HG02943 (cell line): Measurements from ENCODE around the gene BLVRB.
"Not testable (repeated sequence)": the region's sequence is repeated elsewhere in the genome, so short reads cannot be mapped to it uniquely, and the experiment has no call there.

ENCODE experiments used
- ATAC-seq: cut with Tn5 transposase; IDR thresholded peaks from one replicate; pipeline ENCODE4 v1.9.1; 2021; ENCODE audit warnings: mild to moderate bottlenecking, low read depth, moderate library complexity; ENCODE audit not compliant: unreplicated experiment

BLVRB gene

DNA sequence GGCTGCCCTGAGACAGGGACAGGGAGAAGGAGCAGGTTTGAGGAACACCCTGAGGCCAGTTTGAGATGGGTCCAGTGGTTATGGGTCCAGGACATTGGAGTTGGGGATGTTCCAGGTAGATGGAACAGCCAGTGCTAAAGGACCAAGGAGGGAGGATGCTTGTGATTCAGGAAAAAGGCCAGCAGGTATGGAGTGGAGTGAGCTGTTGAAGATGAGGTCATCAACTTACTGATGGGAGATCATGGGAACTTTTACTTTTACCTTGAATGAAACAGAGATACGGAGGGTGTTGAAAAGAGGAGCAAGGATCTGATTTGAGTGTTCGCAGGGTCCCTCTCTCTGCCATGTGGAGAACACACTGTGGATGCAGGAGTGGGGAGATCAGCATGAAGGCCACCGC lies 26.7 kb upstream of the BLVRB start:
- ATAC-seq, result no peak

DNA sequence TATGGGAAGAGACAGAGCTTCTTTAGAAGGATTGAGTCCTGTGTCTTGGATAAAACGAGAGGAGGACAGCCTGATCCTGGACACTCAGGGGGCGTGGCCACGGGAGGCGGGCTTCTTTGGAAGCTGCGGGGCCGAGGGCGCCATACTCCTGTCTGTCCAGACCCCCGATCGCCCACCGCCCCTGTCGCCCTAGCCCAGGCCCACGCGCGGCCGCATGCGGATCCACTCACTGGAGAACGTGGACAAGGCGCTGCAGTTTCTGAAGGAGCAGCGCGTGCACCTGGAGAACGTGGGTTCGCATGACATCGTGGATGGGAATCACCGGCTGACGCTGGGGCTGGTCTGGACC lies 24.3 kb upstream of the BLVRB start:
- ATAC-seq, result no peak

DNA sequence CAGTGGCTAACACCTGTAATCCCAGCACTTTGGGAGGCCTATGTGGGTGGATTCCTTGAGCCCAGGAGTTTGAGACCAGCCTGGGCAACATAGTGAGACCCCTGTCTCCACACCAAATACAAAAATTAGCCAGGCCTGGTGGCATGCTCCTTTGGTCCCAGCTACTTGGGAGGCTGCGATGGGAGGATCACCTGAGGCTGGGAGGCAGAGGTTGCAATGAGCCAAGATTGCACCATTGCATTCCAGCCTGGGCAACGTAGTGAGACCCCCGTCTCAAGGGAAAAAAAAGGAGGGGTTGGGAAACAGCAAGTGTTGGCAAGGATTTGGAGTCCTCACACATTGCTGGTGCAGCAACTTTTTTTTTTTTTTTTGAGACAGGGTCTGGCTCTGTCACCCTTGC lies 20.5 kb upstream of the BLVRB start:
- no peak for ATAC-seq

DNA sequence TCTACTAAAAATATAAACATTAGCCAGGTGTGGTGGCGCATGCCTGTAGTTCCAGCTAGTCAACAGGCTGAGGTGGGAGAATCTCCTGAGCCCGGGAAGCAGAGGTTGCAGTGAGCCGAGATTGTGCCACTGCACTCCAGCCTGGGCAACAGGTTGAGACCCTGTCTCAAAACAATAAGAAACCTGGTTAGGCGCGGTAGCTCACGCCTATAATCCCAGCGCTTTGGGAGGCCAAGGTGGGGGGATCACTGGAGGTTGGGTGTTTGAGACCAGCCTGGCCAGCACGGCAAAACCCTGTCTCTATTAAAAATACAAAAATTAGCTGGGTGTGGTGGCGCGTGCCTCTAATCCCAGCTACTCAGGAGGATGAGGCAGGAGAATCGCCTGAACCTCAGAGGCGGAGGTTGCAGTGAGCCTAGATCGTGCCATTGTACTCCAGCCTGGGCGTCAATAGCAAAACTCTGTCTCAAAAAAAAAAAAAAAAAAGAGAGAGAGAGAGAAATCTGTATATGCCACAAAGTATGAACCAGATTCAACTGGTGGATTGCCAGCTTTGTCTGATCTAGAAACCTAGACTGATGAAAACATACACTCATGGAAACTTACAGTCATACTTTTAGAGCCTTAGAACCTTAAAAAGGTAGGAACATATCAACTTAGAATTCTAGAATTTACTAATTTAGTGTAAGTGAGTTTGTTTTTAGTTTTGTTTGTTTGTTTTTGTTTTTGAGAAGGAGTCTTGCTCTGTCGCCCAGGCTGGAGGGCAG lies 10.5 kb upstream of the BLVRB start:
- ATAC-seq, result not testable (repeated sequence)

DNA sequence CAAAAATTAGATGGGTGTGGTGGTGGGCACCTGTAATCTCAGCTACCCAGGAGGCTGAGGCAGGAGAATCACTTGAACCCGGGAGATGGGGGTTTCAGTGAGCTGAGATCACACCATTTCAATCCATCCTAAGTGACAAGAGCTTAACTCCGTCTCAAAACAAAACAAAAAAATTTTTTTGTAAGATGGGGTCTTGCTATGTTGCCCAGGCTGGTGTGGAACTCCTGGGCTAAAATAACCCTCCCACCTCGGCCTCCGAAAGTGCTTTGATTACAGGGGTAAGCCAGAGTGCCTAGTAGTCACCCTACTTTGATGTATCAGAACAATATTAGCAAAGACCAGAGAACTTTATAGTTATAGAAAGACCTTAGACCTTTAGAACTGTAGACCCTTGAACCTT lies 9.2 kb upstream of the BLVRB start:
- ATAC-seq, result no peak

DNA sequence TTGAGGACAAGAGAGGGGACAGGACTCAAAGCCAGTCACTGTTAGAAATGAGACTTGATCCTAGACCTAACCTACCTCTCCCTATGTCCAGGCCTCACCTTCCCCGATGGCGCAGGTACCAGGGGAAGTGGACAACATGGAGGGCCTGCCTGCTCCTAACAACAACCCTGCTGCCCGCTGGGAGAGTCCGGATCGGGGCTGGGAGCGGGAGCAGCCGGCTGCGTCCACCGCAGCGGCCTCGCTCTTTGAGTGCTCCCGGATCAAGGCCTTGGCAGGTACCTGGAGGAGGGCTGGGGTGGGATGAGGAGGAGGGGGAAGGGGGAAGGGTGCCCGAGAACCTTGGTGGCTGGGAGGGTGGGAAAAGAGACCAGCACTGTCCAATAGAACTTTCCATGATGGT lies 7.0 kb upstream of the BLVRB start:
- ATAC-seq, result no peak

DNA sequence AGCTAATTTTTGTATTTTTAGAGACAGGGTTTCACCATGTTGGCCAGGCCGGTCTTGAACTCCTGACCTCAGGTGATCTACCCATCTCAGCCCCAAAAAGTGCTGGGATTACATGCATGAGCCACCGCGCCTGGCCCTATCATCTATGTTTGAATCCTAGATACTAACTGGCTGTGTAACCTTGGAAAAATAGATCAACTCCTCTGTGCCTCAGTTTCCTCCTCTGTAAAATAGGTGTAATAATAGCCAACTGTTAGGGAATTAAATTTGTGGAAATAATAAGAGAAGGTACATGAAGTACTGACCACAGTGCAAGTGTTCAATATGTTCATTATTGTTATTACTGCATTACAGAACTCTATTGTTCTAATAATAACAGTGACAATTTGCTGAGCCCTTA lies 5.6 kb upstream of the BLVRB start:
- ATAC-seq, result no peak

DNA sequence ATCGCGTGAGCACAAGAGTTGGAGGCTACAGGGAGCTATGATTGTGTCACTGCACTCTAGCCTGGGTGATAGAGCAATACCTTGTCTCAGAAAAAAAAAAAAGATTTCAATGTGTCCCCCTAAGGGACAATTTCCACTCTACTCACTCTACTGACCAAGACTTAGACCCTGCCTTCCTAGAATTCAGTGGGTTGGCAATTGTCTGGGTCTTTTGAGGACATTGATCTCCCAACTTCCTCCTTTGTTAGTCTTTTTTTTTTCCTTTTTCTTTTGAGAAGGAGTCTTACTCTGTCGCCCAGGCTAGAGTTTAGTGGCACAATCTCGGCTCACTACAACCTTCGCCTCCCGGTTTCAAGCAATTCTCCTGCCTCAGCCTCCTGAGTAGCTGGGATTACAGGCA lies 3.5 kb upstream of the BLVRB start:
- ATAC-seq, result no peak

DNA sequence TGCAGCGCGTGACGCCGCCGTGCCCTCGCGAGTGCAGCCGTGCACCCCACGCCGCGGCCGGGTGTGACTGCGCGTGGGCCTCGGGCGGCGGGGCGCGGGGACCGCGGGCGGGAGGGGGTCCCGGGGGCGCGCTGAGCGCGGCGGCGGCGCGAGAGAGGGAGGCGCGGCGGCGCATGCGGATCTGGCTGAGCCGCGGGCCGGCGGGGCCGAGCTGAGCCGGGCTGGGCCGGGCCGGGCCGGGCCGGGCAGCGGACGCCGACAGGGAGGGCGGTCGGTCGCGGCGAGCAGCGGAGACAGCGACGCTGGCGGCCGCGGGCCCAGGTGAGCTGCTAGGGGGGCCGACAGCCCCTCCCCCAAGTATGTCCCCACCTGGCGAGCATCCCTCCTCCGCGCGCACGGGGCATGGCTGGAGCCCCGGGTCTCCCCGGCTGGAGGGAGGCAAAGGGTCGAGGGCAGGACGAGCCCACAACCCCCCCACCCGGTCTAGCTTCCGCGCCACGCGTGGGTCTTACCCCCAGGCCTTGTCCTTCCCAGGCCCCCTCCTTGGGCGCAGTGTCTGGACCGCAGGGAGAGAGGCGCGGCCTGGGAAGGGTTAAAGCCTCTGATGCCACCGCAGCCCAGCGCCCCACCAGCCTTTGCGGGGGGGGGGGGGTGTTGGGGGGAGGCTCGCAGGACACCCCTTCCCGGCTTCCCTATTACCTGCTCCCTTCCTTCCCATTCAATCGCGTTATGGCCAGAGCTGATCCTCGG lies 1.6 kb upstream of the BLVRB start, which contains the start of gene SPTBN4:
Gene SPTBN4, plus strand, starts transcription at position 17 of the 750 bp plus-strand sequence. CDS start 5,621 bp downstream, outside the sequence.
- ATAC-seq, result no peak

DNA sequence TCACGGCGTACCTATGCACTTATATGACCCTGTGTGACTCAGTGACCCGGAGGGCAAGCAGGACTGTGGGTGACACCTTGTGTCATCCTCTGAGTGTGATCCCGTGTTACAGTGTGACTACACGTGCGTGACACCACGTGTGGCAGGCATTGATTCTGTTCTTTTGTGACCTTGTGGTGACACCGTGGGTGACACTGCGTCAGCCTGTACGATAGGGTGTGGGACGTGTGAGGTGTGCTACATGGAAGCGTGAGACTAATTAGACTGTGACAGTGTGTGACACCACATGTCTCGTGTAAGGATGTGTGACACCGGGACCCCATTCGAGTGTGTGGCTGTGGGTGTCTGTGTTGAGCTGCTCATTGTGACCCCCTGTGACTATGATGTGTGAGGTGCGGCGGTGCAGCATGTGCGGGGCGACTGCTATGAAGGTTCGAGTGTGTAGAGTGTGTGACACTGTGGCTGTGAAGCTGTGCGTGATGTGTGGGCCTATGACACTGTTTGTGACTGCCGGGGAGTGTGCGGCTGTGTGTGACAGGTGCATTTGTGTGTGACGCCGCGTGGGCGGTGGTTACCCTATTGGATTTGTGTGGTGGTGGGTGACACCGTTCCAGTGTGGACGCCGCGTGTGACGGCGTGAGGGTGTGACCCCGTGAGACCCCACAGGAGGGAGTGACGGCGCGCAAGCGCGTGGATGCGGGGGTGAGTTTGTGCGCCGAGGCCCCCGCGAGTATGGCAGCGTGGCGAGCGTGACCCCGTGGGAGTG lies 857 bp upstream of the BLVRB start:
- no peak for ATAC-seq

DNA sequence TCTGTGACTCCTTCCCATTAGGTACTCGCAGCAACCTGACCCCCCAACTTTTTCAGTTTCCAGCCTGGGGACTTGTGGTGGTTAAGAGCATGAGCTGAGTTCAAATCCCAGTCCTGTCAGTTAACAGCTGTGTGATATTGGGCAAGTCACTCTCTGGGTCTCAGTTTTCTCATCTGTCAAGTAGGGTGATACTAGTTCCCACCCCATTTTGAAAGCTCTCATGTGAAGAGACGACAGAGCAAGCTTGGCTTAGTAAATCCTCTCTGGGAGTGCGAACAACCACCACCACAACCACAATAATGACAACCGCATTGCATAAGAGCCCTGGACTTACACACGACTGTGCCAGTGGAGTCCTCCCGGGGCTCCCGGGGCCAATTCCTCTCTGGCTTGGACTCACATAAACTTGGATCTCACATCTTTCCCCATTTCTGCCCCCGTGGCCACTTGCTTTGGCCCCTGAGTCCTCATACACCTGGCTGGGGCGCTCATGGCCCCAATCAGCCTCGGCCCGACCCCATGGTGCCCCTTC lies 454 bp downstream of the BLVRB start:
- peak; percentile 5 for ATAC-seq

DNA sequence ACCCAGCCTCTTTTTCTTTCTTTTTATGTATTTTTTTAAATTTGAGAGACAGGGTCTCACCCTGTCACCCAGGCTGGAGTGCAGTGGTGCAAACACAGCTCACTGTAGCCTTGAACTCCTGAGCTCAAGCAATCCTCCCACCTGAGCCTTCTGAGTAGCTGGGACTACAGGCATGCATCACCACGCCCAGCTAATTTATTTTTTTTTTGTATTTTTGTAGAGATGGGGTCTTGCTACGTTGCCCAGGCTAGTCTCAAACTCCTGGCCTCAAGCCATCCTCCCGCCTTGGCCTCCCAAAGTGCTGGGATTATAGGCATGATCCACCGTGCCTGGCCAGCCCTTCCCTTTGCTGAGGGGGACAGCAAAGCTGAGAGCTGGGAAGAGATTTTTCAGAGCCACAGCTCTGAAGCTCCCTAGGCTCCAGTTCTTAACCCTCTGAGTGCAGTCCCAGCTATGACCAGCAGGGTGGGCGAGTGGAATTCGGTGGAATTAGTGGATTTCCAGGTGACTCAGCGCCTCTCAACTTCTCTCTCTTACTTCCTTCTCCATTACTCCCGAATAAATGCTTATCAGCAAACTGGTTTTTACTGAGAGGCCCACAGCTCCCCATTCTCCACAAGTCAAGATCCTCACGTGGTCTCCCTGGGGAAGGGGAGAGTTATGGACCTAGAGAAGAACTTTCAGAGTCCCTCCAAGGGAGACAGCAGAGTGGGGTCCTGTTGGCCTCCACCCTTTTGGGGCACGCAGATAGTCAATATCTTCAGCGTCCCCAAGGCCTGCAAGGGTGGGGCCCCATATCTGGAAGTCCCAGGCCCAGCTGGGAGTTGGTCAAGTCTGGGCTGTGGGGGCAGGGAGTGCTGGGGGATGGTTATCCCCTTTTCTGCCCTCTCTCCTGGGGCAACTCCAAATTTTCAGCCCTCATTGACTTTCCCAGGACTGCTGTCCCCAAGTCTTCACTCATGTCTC lies 1.2 kb downstream of the BLVRB start:
- ATAC-seq, result no peak

DNA sequence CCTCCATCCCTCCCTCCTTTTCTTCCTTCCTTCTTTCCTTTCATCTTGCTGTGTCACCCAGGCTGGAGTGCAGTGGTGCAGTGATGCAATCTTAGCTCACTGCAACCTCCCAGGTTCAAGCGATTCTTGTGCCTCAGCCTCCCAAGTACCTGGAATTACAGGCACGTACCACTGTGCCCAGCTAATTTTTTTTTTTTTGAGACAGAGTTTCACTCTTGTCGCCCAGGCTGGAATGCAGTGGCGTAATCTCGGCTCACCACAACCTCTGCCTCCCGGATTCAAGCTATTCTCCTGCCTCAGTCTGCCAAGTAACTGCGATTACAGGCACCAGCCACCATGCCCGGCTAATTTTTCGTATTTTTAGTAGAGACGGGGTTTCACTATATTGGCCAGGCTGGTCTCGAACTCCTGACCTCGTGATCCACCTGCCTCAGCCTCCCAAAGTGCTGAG lies 1.9 kb downstream of the BLVRB start:
- ATAC-seq, result not testable (repeated sequence)

DNA sequence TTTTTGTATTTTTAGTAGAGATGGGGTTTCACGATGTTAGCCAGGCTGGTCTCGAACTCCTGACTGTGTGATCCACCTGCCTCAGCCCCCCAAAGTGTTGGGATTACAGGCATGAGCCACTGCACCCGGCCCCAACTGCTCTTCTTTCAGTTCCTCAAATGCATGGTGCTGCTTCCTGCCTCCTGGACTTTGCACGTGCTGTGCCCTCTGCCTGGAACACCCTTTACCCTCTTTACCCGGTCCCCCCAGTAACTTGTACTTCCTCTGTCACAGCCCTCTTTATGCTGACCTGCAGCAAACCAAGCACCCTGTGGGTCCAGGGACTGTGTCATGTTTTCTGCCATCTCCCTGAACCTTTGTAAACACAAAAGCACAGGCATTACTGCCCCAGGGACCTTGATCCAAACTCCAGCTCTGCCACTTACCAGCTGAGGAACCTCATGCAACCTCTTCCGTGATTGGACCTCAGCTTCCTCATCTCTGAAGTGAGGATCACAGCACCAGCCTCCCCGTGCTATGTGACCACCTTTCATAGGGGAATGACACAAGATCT lies 3.8 kb downstream of the BLVRB start:
- ATAC-seq, result no peak

DNA sequence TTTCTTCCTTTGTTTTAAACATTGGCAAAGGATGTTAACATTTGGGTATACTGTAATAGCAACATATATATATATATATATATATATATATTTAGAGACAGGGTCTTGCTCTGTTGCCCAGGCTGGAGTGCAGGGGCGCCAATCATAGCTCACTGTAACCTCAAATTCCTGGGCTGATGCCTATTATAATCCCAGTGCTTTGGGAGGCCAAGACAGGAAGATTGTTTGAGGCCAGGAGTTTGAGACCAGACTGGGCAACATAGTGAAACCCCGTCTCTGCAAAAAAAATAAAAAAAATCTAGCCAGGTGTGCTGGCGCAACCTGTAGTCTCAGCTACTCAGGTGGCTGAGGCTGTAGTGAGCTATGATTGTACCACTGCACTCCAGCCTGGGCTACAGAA lies 5.4 kb downstream of the BLVRB start:
- no peak for ATAC-seq

DNA sequence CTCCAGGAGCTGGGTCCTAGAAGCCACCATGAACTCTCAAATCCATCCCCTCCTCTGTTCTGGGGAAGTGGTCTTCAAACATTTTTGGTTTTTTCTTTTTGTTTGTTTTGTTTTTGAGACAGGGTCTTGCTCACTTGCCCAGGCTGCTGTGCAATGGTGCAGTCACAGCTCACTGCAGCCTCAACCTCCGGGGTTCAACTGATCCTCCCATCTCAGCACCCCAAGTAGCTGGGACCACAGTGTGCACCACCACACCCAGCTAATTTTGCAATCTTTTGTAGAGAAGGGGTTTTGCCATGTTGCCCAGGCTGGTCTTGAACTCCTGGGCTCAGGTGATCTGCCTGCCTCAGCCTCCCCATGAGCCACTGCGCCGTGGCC lies 7.0 kb downstream of the BLVRB start:
- ATAC-seq, result no peak

DNA sequence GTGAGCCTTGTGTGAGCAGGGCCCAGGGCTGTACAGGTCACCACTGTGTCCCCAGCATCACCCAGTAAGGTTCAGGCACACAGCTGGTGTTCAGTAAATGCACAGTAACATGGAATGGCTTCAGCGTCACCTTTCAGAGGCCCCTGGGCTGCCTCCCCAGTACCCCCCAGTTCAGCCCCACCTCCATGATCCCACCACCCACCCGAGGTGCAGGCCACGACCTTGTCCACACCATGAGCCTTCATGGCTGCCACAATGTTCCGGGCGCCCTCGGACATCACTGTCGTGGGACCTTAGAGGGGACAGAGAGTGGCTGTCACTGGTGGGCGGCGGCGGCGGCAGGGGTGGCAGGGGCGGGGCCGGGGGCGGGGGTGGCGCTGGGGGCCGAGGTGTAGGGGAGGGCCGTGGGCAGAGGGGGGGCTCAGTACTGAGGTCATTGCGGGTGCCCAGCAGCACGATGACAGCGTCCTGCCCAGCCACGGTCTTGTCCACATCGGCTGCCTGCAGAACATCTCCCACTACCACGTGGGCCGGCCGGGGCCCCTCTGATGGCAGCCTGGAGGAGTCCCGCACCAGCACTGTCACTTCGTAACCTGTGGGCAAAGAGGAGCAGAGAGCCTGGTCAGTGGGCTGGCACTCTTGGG lies 7.5 kb downstream of the BLVRB start:
- ATAC-seq, result no peak

DNA sequence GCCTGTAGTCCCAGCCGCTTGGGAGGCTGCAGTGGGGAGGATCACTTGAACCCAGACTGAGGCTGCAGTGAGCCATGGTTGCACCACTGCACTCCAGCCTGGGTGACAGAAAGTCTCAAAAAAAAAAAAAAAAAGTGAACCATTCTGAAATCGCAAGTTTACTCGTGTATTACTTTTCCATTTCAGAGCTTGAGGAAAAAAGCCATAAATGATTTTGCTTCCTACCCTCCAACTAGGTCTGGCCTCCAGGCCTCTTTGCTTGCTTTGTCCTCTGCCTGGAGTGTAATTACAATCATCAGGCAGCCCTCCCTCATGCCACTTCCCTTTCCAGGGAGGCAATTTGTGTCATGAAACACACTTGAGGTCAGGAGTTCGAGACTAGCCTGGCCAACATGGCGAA lies 8.5 kb downstream of the BLVRB start:
- ATAC-seq, result no peak

DNA sequence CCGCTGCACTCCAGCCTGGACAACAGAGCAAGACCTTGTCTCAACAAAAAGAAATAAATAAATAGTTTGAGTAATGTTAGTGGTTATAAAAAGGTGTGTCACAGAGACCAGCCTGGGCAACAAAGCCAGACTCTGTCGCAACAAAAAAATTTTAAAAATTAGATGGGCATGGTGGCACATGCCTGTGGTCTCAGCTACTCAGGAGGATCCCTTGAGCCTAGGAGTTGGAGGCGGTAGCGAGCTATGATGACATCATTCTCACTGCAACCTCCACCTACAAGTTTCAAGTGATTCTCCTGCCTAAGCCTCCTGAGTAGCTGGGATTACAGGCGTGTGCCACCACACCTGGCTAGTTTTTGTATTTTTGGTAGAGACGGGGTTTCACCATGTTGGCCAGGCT lies 11.6 kb downstream of the BLVRB start:
- not testable (repeated sequence) for ATAC-seq
